WTC11 (cell line): Measurements from ENCODE around the gene MIER1. TPM values are rescaled to one million over a fixed set of nuclear protein-coding genes. Genes with fewer than 3 reads are reported as not detected.

Source experiments
- ATAC-seq: fragments of 200-7000 bp; cut with Tn5 transposase; 2 replicates; pipeline ENCODE4 v1.10.0; 2021; ENCODE audit warnings: mild to moderate bottlenecking, moderate library complexity
- CTCF ChIA-PET: fragments of 300-600 bp; sonication (Branson Sonifier 250); formaldehyde crosslinking; loops from one replicate; lab custom pipeline; 2021; ENCODE audit warnings: antibody characterized with exemption; lab: Charles Lee
- POLR2A ChIA-PET: fragments of 350-600 bp; sonication (Branson Sonifier 250); formaldehyde crosslinking; loops from one replicate; lab custom pipeline; 2021; ENCODE audit warnings: antibody characterized with exemption; lab: Charles Lee
- DNase-seq: peaks from one replicate; pipeline ENCODE4 v3.0.0; 2021; ENCODE audit warnings: low spot score
- H3K27ac Mint-ChIP-seq: 2 replicates; pipeline ENCODE4 v1.8.0; 2021; ENCODE audit warnings: mixed read lengths
- H3K27me3 Mint-ChIP-seq: 2 replicates; pipeline ENCODE4 v1.8.0; 2021; ENCODE audit warnings: low read depth, mild to moderate bottlenecking, moderate library complexity, mixed read lengths
- H3K36me3 Mint-ChIP-seq: 2 replicates; pipeline ENCODE4 v1.8.0; 2021; ENCODE audit warnings: mixed read lengths
- H3K4me1 Mint-ChIP-seq: 2 replicates; pipeline ENCODE4 v1.8.0; 2022; ENCODE audit warnings: mixed read lengths
- H3K4me3 Mint-ChIP-seq: 2 replicates; pipeline ENCODE4 v1.8.0; 2021; ENCODE audit warnings: mild to moderate bottlenecking, moderate library complexity, mixed read lengths
- H3K9me3 Mint-ChIP-seq: 2 replicates; pipeline ENCODE4 v1.8.0; 2021; ENCODE audit warnings: mixed read lengths
- ATF1 ChIP-seq: sonication (generic); formaldehyde crosslinking; IDR thresholded peaks from 2 replicates; pipeline ENCODE4 v1.8.1; 2023; ENCODE audit warnings: mild to moderate bottlenecking, moderate library complexity, missing genetic modification reagents
- EMX1 ChIP-seq: fragments of 250-450 bp; sonication (Bioruptor Pico); IDR thresholded peaks from 2 replicates; pipeline ENCODE4 v1.8.0; 2021; ENCODE audit warnings: mild to moderate bottlenecking
- IRF2 ChIP-seq: sonication (generic); formaldehyde crosslinking; IDR thresholded peaks from 2 replicates; pipeline ENCODE4 v1.8.0; 2022; ENCODE audit warnings: low read depth, missing genetic modification reagents, borderline replicate concordance
- JUN ChIP-seq: sonication (generic); formaldehyde crosslinking; IDR thresholded peaks from 2 replicates; pipeline ENCODE4 v1.8.0; 2023; ENCODE audit warnings: mild to moderate bottlenecking, missing genetic modification reagents
- NFATC4 ChIP-seq: fragments of 250-450 bp; sonication (Bioruptor Pico); IDR thresholded peaks from 2 replicates; pipeline ENCODE4 v1.9.0; 2021; ENCODE audit warnings: mild to moderate bottlenecking
- total RNA-seq: library from RNA; stranded (reverse); gene quantifications from 3 replicates; pipeline ENCODE4 v1.2.3, GENCODE V29; 2021
- TF ChIP-seq, protein P1 (sequence below): fragments of 250-450 bp; sonication (Bioruptor Pico); IDR thresholded peaks from 2 replicates; pipeline ENCODE4 v1.9.0; 2021; ENCODE audit warnings: mild to moderate bottlenecking, borderline replicate concordance
- TF ChIP-seq, protein P2 (sequence below): sonication (generic); formaldehyde crosslinking; IDR thresholded peaks from 2 replicates; pipeline ENCODE4 v1.8.1; 2023; ENCODE audit warnings: mild to moderate bottlenecking, missing genetic modification reagents, borderline replicate concordance
- TF ChIP-seq, protein P3 (sequence below): sonication (generic); formaldehyde crosslinking; IDR thresholded peaks from 2 replicates; pipeline ENCODE4 v1.8.1; 2022; ENCODE audit warnings: low read depth, mild to moderate bottlenecking, moderate library complexity, missing genetic modification reagents, borderline replicate concordance
- TF ChIP-seq, protein P4 (sequence below): sonication (generic); formaldehyde crosslinking; IDR thresholded peaks from 2 replicates; pipeline ENCODE4 v1.8.1; 2022; ENCODE audit warnings: low read depth, missing genetic modification reagents, borderline replicate concordance
- TF ChIP-seq, protein P5 (sequence below): sonication (generic); formaldehyde crosslinking; IDR thresholded peaks from 2 replicates; pipeline ENCODE4 v1.8.0; 2022; ENCODE audit warnings: missing genetic modification reagents
- TF ChIP-seq, protein P6 (sequence below): fragments of 250-450 bp; sonication (Bioruptor Pico); IDR thresholded peaks from 2 replicates; pipeline ENCODE4 v1.9.0; 2021; ENCODE audit warnings: moderate library complexity, mild to moderate bottlenecking, inconsistent platforms, borderline replicate concordance
- TF ChIP-seq, protein P7 (sequence below): fragments of 250-450 bp; sonication (Bioruptor Pico); IDR thresholded peaks from 2 replicates; pipeline ENCODE4 v1.8.0; 2021; ENCODE audit warnings: mild to moderate bottlenecking

Gene MIER1
- total RNA-seq, 1 experiment from 2014 or later = 31.0 TPM

DNA sequence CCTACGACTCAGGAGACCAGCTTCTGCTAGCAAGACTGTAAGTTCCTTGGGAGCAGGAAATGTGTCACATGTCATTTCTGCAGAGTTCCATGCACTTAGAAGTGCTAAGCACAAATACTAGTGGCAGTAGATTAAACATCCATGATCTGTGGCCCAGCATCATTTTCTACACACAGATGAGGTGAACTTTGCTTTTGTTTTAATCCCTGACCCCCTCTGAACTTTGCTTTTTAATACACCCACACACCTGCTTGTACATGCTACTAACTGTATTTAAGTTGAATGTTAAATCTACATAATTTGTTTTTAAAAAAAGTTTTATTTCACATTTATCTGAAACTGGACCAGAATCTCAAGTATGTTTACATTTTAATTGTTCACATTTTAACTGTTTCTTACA is 104.7 kb downstream of the MIER1 start (continued):
- TF ChIP-seq, protein P1, sequence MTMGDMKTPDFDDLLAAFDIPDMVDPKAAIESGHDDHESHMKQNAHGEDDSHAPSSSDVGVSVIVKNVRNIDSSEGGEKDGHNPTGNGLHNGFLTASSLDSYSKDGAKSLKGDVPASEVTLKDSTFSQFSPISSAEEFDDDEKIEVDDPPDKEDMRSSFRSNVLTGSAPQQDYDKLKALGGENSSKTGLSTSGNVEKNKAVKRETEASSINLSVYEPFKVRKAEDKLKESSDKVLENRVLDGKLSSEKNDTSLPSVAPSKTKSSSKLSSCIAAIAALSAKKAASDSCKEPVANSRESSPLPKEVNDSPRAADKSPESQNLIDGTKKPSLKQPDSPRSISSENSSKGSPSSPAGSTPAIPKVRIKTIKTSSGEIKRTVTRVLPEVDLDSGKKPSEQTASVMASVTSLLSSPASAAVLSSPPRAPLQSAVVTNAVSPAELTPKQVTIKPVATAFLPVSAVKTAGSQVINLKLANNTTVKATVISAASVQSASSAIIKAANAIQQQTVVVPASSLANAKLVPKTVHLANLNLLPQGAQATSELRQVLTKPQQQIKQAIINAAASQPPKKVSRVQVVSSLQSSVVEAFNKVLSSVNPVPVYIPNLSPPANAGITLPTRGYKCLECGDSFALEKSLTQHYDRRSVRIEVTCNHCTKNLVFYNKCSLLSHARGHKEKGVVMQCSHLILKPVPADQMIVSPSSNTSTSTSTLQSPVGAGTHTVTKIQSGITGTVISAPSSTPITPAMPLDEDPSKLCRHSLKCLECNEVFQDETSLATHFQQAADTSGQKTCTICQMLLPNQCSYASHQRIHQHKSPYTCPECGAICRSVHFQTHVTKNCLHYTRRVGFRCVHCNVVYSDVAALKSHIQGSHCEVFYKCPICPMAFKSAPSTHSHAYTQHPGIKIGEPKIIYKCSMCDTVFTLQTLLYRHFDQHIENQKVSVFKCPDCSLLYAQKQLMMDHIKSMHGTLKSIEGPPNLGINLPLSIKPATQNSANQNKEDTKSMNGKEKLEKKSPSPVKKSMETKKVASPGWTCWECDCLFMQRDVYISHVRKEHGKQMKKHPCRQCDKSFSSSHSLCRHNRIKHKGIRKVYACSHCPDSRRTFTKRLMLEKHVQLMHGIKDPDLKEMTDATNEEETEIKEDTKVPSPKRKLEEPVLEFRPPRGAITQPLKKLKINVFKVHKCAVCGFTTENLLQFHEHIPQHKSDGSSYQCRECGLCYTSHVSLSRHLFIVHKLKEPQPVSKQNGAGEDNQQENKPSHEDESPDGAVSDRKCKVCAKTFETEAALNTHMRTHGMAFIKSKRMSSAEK = no peak

DNA sequence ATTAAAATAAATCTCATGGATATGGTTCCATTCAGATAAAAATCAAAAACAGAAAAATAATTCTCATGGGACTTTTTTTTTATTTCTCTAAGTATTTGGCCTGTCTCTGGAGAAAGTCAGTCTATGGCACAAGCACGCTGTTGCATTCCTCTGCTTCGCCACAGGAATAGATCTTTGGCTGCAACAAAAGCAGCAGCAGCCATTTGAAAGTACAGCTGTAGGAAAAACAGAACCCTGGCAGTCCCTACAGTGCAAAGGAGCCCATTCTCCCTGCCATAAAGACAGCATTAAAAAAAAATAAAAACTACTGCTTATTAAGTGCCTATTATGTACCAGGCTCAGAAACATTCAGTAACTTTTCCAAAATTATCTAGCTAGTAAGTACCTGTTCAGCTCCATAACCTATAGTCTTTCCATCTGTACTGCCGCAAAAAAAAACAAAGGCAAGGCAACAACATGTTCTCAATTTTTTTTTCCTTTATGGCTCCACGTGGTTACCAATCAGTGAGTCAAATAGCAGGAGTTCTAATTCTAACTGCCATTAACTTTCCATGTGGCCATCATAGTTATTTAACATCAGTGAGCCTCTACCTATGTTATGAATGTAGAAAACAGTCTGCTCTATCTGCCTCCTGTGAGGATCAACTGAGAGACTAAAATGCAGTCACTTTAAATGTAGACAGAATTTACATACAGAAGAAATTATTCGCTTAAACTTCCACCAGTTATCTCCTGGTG is 106.5 kb downstream of the MIER1 start:
- CTCF ChIA-PET = no interaction called here

DNA sequence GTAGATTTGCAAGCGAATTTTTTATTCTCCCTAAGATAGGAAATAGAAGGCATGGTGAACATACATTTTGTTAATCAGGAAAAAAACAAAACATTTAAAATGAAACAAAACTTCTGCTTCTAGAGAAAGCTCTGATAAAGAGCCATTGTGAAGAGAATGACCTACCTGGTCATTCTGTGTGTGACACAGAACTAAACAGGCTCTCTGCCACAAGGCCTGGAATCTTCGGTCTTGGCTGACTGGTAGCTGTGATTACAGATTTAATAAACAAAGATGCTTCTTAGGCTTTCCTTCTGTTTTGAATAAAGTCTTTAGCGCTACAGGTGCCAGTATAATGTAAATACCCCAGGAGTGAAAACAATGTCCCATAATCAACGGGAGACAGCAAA is 107.1 kb downstream of the MIER1 start:
- CTCF ChIA-PET = no interaction called here
- ATAC-seq (no peak), DNase-seq (no peak)
- Mint-ChIP-seq H3K4me3 (no peak overlapping the region), H3K9me3 (peaks cover 17% of the 10 kb centered on the region), H3K36me3 (peaks cover 17% of the 10 kb centered on the region), H3K4me1 (no peaks in the 10 kb centered on the region), H3K27me3 (no peaks in the 10 kb centered on the region), H3K27ac (peak overlapping the region; percentile 11; the same call in 1 of the 2 replicates)
- POLR2A ChIA-PET = no interaction called here
- TF ChIP-seq EMX1 (CRISPR knock-in tag) (no peak), ATF1 (no peak), IRF2 (CRISPR knock-in tag) (no peak), NFATC4 (CRISPR knock-in tag) (no peak), JUN (CRISPR knock-in tag) (no peak)
- TF ChIP-seq, protein P2, sequence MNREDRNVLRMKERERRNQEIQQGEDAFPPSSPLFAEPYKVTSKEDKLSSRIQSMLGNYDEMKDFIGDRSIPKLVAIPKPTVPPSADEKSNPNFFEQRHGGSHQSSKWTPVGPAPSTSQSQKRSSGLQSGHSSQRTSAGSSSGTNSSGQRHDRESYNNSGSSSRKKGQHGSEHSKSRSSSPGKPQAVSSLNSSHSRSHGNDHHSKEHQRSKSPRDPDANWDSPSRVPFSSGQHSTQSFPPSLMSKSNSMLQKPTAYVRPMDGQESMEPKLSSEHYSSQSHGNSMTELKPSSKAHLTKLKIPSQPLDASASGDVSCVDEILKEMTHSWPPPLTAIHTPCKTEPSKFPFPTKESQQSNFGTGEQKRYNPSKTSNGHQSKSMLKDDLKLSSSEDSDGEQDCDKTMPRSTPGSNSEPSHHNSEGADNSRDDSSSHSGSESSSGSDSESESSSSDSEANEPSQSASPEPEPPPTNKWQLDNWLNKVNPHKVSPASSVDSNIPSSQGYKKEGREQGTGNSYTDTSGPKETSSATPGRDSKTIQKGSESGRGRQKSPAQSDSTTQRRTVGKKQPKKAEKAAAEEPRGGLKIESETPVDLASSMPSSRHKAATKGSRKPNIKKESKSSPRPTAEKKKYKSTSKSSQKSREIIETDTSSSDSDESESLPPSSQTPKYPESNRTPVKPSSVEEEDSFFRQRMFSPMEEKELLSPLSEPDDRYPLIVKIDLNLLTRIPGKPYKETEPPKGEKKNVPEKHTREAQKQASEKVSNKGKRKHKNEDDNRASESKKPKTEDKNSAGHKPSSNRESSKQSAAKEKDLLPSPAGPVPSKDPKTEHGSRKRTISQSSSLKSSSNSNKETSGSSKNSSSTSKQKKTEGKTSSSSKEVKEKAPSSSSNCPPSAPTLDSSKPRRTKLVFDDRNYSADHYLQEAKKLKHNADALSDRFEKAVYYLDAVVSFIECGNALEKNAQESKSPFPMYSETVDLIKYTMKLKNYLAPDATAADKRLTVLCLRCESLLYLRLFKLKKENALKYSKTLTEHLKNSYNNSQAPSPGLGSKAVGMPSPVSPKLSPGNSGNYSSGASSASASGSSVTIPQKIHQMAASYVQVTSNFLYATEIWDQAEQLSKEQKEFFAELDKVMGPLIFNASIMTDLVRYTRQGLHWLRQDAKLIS (CRISPR knock-in tag) = no peak
- TF ChIP-seq, protein P3, sequence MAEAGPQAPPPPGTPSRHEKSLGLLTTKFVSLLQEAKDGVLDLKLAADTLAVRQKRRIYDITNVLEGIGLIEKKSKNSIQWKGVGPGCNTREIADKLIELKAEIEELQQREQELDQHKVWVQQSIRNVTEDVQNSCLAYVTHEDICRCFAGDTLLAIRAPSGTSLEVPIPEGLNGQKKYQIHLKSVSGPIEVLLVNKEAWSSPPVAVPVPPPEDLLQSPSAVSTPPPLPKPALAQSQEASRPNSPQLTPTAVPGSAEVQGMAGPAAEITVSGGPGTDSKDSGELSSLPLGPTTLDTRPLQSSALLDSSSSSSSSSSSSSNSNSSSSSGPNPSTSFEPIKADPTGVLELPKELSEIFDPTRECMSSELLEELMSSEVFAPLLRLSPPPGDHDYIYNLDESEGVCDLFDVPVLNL (CRISPR knock-in tag) = no peak
- TF ChIP-seq, protein P4, sequence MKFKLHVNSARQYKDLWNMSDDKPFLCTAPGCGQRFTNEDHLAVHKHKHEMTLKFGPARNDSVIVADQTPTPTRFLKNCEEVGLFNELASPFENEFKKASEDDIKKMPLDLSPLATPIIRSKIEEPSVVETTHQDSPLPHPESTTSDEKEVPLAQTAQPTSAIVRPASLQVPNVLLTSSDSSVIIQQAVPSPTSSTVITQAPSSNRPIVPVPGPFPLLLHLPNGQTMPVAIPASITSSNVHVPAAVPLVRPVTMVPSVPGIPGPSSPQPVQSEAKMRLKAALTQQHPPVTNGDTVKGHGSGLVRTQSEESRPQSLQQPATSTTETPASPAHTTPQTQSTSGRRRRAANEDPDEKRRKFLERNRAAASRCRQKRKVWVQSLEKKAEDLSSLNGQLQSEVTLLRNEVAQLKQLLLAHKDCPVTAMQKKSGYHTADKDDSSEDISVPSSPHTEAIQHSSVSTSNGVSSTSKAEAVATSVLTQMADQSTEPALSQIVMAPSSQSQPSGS (CRISPR knock-in tag) = no peak

More for the DNA sequence above, 106.5 kb downstream of the MIER1 start:
- peak overlapping the region; percentile 11; the same call in 1 of the 2 replicates for H3K27ac Mint-ChIP-seq
- H3K4me3 Mint-ChIP-seq = no peak overlapping the region
- ATAC-seq = no peak
- peaks cover 17% of the 10 kb centered on the region for H3K9me3 Mint-ChIP-seq
- H3K27me3 Mint-ChIP-seq = no peaks in the 10 kb centered on the region
- TF ChIP-seq, protein P5, sequence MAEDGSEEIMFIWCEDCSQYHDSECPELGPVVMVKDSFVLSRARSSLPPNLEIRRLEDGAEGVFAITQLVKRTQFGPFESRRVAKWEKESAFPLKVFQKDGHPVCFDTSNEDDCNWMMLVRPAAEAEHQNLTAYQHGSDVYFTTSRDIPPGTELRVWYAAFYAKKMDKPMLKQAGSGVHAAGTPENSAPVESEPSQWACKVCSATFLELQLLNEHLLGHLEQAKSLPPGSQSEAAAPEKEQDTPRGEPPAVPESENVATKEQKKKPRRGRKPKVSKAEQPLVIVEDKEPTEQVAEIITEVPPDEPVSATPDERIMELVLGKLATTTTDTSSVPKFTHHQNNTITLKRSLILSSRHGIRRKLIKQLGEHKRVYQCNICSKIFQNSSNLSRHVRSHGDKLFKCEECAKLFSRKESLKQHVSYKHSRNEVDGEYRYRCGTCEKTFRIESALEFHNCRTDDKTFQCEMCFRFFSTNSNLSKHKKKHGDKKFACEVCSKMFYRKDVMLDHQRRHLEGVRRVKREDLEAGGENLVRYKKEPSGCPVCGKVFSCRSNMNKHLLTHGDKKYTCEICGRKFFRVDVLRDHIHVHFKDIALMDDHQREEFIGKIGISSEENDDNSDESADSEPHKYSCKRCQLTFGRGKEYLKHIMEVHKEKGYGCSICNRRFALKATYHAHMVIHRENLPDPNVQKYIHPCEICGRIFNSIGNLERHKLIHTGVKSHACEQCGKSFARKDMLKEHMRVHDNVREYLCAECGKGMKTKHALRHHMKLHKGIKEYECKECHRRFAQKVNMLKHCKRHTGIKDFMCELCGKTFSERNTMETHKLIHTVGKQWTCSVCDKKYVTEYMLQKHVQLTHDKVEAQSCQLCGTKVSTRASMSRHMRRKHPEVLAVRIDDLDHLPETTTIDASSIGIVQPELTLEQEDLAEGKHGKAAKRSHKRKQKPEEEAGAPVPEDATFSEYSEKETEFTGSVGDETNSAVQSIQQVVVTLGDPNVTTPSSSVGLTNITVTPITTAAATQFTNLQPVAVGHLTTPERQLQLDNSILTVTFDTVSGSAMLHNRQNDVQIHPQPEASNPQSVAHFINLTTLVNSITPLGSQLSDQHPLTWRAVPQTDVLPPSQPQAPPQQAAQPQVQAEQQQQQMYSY = no peak
- TF ChIP-seq, protein P6, sequence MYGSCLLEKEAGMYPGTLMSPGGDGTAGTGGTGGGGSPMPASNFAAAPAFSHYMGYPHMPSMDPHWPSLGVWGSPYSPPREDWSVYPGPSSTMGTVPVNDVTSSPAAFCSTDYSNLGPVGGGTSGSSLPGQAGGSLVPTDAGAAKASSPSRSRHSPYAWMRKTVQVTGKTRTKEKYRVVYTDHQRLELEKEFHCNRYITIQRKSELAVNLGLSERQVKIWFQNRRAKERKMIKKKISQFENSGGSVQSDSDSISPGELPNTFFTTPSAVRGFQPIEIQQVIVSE (CRISPR knock-in tag) = no peak
- TF ChIP-seq, protein P7, sequence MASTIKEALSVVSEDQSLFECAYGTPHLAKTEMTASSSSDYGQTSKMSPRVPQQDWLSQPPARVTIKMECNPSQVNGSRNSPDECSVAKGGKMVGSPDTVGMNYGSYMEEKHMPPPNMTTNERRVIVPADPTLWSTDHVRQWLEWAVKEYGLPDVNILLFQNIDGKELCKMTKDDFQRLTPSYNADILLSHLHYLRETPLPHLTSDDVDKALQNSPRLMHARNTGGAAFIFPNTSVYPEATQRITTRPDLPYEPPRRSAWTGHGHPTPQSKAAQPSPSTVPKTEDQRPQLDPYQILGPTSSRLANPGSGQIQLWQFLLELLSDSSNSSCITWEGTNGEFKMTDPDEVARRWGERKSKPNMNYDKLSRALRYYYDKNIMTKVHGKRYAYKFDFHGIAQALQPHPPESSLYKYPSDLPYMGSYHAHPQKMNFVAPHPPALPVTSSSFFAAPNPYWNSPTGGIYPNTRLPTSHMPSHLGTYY (CRISPR knock-in tag) = no peak
- POLR2A ChIA-PET = no interaction called here
- no peaks in the 10 kb centered on the region for H3K4me1 Mint-ChIP-seq
- peaks cover 12% of the 10 kb centered on the region for H3K36me3 Mint-ChIP-seq
- DNase-seq = no peak
